K562 (cell line): Measurements from ENCODE around the gene SDF4. TPM values are rescaled to one million over a fixed set of nuclear protein-coding genes. Genes with fewer than 3 reads are reported as not detected.

Experiments
- ATAC-seq: fragments of 200-7000 bp; cut with Tn5 transposase; 3 replicates; pipeline ENCODE4 v1.9.1; 2020; ENCODE audit warnings: moderate library complexity
- BruUV-seq: library from RNA; stranded (reverse); fragments of 400-500 nt; replicated peaks from 2 replicates; lab custom pipeline; 2021; lab: Mats Ljungman, UMichigan
- CTCF ChIA-PET: fragments of 300-600 bp; formaldehyde crosslinking; extraction: SDS; loops from one replicate; lab custom pipeline; 2021; ENCODE audit warnings: low intra/inter-chr PET ratio; lab: Yijun Ruan, JAX
- POLR2A ChIA-PET: fragments of 300-600, 350-650 bp; sonication (Branson Sonifier 250); formaldehyde crosslinking; extraction: SDS; loops from one replicate; lab custom pipeline; 2021; ENCODE audit warnings: antibody characterized with exemption, inconsistent platforms; lab: Yijun Ruan, JAX
- DNase-seq, 4 experiments: peaks; one replicate each; pipeline versions ENCODE4 v3.0.0 to v3.0.0-alpha.2; 2011 to 2018; ENCODE audit warnings: low spot score in 3 of 4, mixed read lengths in 3 of 4; ENCODE audit errors: extremely low read depth in 1 of 4
- FAIRE-seq: peaks from 2 replicates; lab custom pipeline; 2011; peaks lifted over from hg19 to GRCh38; lab: Jason Lieb, UNC
- H2AFZ ChIP-seq: 2 replicates; pipeline ENCODE4 v1.6.0; 2011; ENCODE audit warnings: low read depth, low read length, control low read depth, inconsistent platforms
- H3K27ac ChIP-seq: fragments of 200-600 bp; 3 replicates; pipeline ENCODE4 v1.8.0; 2011; ENCODE audit warnings: low read depth, mild to moderate bottlenecking, control low read depth, inconsistent platforms, low read length, moderate library complexity, mixed read lengths; ENCODE audit errors: extremely low read depth
- H3K27me3 ChIP-seq, 2 experiments: fragments of 300-600 bp in 1 of 2; 2 replicates in 1 of 2; 3 replicates in 1 of 2; pipeline versions ENCODE4 v1.6.0 to v1.8.0; 2011; ENCODE audit warnings: inconsistent platforms in 2 of 2, low read length in 2 of 2, mild to moderate bottlenecking in 1 of 2, mixed read lengths in 1 of 2, moderate library complexity in 1 of 2; ENCODE audit not compliant: control insufficient read depth in 2 of 2, insufficient read depth in 2 of 2
- H3K36me3 ChIP-seq: fragments of 300-600 bp; 3 replicates; pipeline ENCODE4 v1.8.0; 2011; ENCODE audit warnings: mild to moderate bottlenecking, low read length, inconsistent platforms; ENCODE audit not compliant: control insufficient read depth, insufficient read depth
- H3K4me1 ChIP-seq, 2 experiments: fragments of 200-600 bp in 1 of 2; replicated peaks in 1 of 2; 2 replicates in 1 of 2; 3 replicates in 1 of 2; pipeline versions ENCODE4 v1.5.1 to v1.8.0; 2011; ENCODE audit warnings: inconsistent platforms in 2 of 2, low read length in 2 of 2, mild to moderate bottlenecking in 1 of 2, mixed read lengths in 1 of 2, moderate library complexity in 1 of 2; ENCODE audit not compliant: control insufficient read depth in 2 of 2, insufficient read depth in 2 of 2
- H3K4me2 ChIP-seq: 2 replicates; pipeline ENCODE4 v1.6.1; 2011; ENCODE audit warnings: low read length, control low read depth, inconsistent platforms, mixed read lengths; ENCODE audit not compliant: insufficient read depth
- H3K4me3 ChIP-seq: fragments of 200-600 bp; sonication (generic), shearing (Covaris generic); 2 replicates; pipeline ENCODE4 v1.5.1; 2016; ENCODE audit warnings: control low read depth, inconsistent platforms
- H3K79me2 ChIP-seq: fragments of 200-600 bp; 3 replicates; pipeline ENCODE4 v1.8.0; 2011; ENCODE audit warnings: low read length, inconsistent platforms; ENCODE audit not compliant: control insufficient read depth, insufficient read depth
- H3K9ac ChIP-seq, 2 experiments: 2 replicates each; pipeline versions ENCODE4 v1.6.0 to v1.6.1; 2011; ENCODE audit warnings: low read depth in 2 of 2, low read length in 2 of 2, control low read depth in 1 of 2, inconsistent platforms in 1 of 2, mild to moderate bottlenecking in 1 of 2, mixed read lengths in 1 of 2; ENCODE audit not compliant: insufficient read depth in 1 of 2
- H3K9me1 ChIP-seq: one replicate; pipeline ENCODE4 v1.6.0; 2011; ENCODE audit warnings: inconsistent platforms, mild to moderate bottlenecking, low read length, moderate library complexity; ENCODE audit not compliant: control insufficient read depth, insufficient read depth
- H3K9me3 ChIP-seq: replicated peaks from 2 replicates; pipeline ENCODE4 v1.5.1; 2011; ENCODE audit warnings: low read depth, low read length, inconsistent platforms; ENCODE audit not compliant: control insufficient read depth, insufficient read depth
- H4K20me1 ChIP-seq: replicated peaks from 2 replicates; pipeline ENCODE4 v1.6.1; 2011; ENCODE audit warnings: low read length, inconsistent platforms, mixed read lengths; ENCODE audit not compliant: control insufficient read depth, insufficient read depth
- CREB1 ChIP-seq, 2 experiments: sonication (generic) in 1 of 2; formaldehyde crosslinking in 1 of 2; IDR thresholded peaks; 2 replicates each; pipeline versions ENCODE4 v1.6.1 to v1.8.0; 2012 to 2022; ENCODE audit warnings: inconsistent platforms in 1 of 2, mild to moderate bottlenecking in 1 of 2, missing genetic modification reagents in 1 of 2, moderate library complexity in 1 of 2
- ELF4 ChIP-seq: fragments of 450-650 bp; formaldehyde crosslinking; IDR thresholded peaks from 2 replicates; pipeline ENCODE4 v1.4.0; 2022; ENCODE audit warnings: missing genetic modification characterization
- PTTG1 ChIP-seq: fragments of 450-650 bp; IDR thresholded peaks from 2 replicates; pipeline ENCODE4 v1.6.1; 2016; ENCODE audit warnings: low read depth, mild to moderate bottlenecking, missing genetic modification characterization, missing compliant biosample characterization
- RBBP5 ChIP-seq: fragments of 200-600 bp; sonication (generic); IDR thresholded peaks from 2 replicates; pipeline ENCODE4 v1.6.1; 2012; ENCODE audit warnings: borderline replicate concordance, mild to moderate bottlenecking, low read length, control low read depth, inconsistent platforms; ENCODE audit not compliant: insufficient read depth, poor library complexity, severe bottlenecking
- ZBTB7A ChIP-seq: IDR thresholded peaks from 2 replicates; pipeline ENCODE4 v1.6.1; 2011; ENCODE audit warnings: low read depth, mild to moderate bottlenecking, low read length, moderate library complexity, borderline replicate concordance; ENCODE audit not compliant: control insufficient read depth
- ZKSCAN3 ChIP-seq: fragments of 250-450 bp; sonication (Bioruptor Pico); IDR thresholded peaks from 2 replicates; pipeline ENCODE4 v1.4.0; 2020
- WGBS: fragments of 100-300 bp; shearing (Covaris generic); methylation state at CpG from one replicate; pipeline ENCODE4 v1.1.6; 2016; ENCODE audit warnings: low coverage, mixed read lengths; ENCODE audit not compliant: insufficient coverage; ENCODE audit errors: missing lambda C conversion rate; 5-methylcytosine and 5-hydroxymethylcytosine counted together
- in situ Hi-C: fragments of 300-500 bp; cut with MboI; formaldehyde crosslinking; loops from 4 replicates; pipeline ENCODE4 v1.15.0; 2018; ENCODE audit warnings: inconsistent platforms, mixed read lengths
- intact Hi-C: fragments of 100-400 bp; cut with micrococcal nuclease; formaldehyde crosslinking; loops from 2 replicates; pipeline ENCODE4 v1.14.2; 2022
- polyA plus RNA-seq, 8 experiments: library from polyadenylated mRNA; depleted of rRNA in 4 of 8; stranded (reverse) in 5 of 8; unstranded in 3 of 8; fragments of >200 nt; fragmentation: Nextera tagmentation in 2 of 8; fragmentation: Illumina TruSeq in 1 of 8; extraction: Ambion mirVana in 2 of 8; extraction: Trizol in 1 of 8; gene quantifications; 2 replicates each; pipeline versions ENCODE4 v1.2.1 to v1.2.3, GENCODE V29; 2011 to 2014; ENCODE audit warnings: inconsistent platforms in 1 of 8, missing spikeins in 1 of 8
- total RNA-seq, 7 experiments: library from RNA; depleted of rRNA in 6 of 7; stranded (reverse); fragments of >200 nt in 6 of 7; fragmentation: Illumina TruSeq in 2 of 7; extraction: Trizol in 2 of 7; gene quantifications; 2 replicates each; pipeline versions ENCODE4 v1.2.1 to v1.2.3, GENCODE V29; 2011 to 2021; ENCODE audit warnings: low replicate concordance in 1 of 7

Gene SDF4
- total and polyA plus RNA-seq, 9 of the 15 experiments (the other 6 are each of a cell fraction or from before 2014, with no cell fraction given): 0.35 to 160 (median 65.2) TPM

GRCh38 chr1:1177452-1178206 lies 54.2 kb downstream of the SDF4 start:
- Histone ChIP-seq H3K4me3 (no peak overlapping the region), H3K9me3 (0 out of 2 replicates have a peak, but pooled peaks cover 1% of the 10 kb centered on the region), H4K20me1 (no peaks in the 10 kb centered on the region; the same call in 1 of the 2 replicates), H3K4me1 (peaks cover 0 to 69% of the 10 kb centered on the region in 2 experiments; a peak in 2 of 5 replicates), H3K4me2 (no peak overlapping the region), H3K27me3 (peaks cover 44 to 74% of the 10 kb centered on the region in 2 experiments), H3K9me1 (no peaks in the 10 kb centered on the region), H3K9ac (peak overlapping the region in 1 of 2 experiments; percentile 68; a peak in 1 of 4 replicates), H3K36me3 (no peaks in the 10 kb centered on the region), H3K79me2 (no peaks in the 10 kb centered on the region), H3K27ac (no peak overlapping the region), H2AFZ (no peak overlapping the region)
- in situ Hi-C loops (no loop called here), intact Hi-C loops (no loop called here)
- FAIRE-seq: no peak
- ATAC-seq: no peak
- ChIA-PET POLR2A (interaction anchor here (0.5 to 1.0 kb wide), 4 partner anchors 10 to 27 kb away, joined by 3 to 4 read pairs (median 4); no protein-coding TSS in a partner anchor), CTCF (no interaction called here)
- no TSS peak for BruUV-seq
- TF ChIP-seq ZKSCAN3 (CRISPR knock-in tag) (no peak), ZBTB7A (peak; percentile 32; the same call in 1 of the 2 replicates)
- peak in 1 of 4 experiments; percentile 4 for DNase-seq
- 10% methylated on average over 20 of the region's 21 CpGs for WGBS

- DNase-seq (no peak), ATAC-seq (no peak), FAIRE-seq (peak; percentile 59)
- BruUV-seq: no TSS peak
- Histone ChIP-seq H3K36me3 (no peaks in the 10 kb centered on the region), H3K4me3 (no peak overlapping the region), H3K9me3 (0 out of 2 replicates have a peak, but pooled peaks cover 1% of the 10 kb centered on the region), H3K9ac (no peak overlapping the region), H3K79me2 (no peaks in the 10 kb centered on the region), H3K27ac (no peak overlapping the region), H3K27me3 (peaks cover 47 to 78% of the 10 kb centered on the region in 2 experiments), H2AFZ (no peak overlapping the region), H3K4me1 (peaks cover 0 to 64% of the 10 kb centered on the region in 2 experiments; a peak in 2 of 5 replicates), H3K4me2 (no peak overlapping the region), H4K20me1 (no peaks in the 10 kb centered on the region; the same call in 1 of the 2 replicates), H3K9me1 (no peaks in the 10 kb centered on the region)
- WGBS: 0% methylated on average over 7 of the region's 7 CpGs
- POLR2A ChIA-PET: no interaction called here
- intact Hi-C loops (no loop called here), in situ Hi-C loops (no loop called here)
- CTCF ChIA-PET: no interaction called here
- no peak for TF ChIP-seq RBBP5
- no peak for TF ChIP-seq PTTG1 (tag)
- TF ChIP-seq CREB1 (IDR thresholded peaks at IDR 0.05): no peak
- TF ChIP-seq CREB1 (CRISPR knock-in tag; IDR thresholded peaks at IDR 0.05): no peak
- TF ChIP-seq ELF4: peak; percentile 47; the same call in 1 of the 2 replicates
Measured at GRCh38 chr1:1176931-1177330, 54.9 kb downstream of the SDF4 start.
